ENCODE results near the gene FAM241A. TPM values are rescaled to one million over a fixed set of nuclear protein-coding genes. Genes with fewer than 3 reads are reported as not detected.
"Not testable (repeated sequence)": the region's sequence is repeated elsewhere in the genome, so short reads cannot be mapped to it uniquely, and the experiment has no call there.

The FAM241A gene
- total RNA-seq, 1 donor from 2014 or later, result 1.2 TPM

- Mint-ChIP-seq H3K4me3 (ENCODE audit: unreplicated experiment) (no peak overlapping the region), H3K9me3 (ENCODE audit: unreplicated experiment) (no peaks in the 10 kb centered on the region), H3K27ac (ENCODE audit: unreplicated experiment) (no peak overlapping the region), H3K27me3 (ENCODE audit: unreplicated experiment) (no peaks in the 10 kb centered on the region), H3K4me1 (ENCODE audit: low read depth, unreplicated experiment) (no peaks in the 10 kb centered on the region), H3K36me3 (ENCODE audit: unreplicated experiment) (peaks cover 13% of the 10 kb centered on the region)
- DNase-seq, result no peak
- no peak for TF ChIP-seq CTCF (IDR thresholded peaks at IDR 0.05; ENCODE audit: partially characterized antibody, unreplicated experiment)
Measured at GRCh38 chr4:112156553-112156952, 11.3 kb downstream of the FAM241A start.

- H3K4me1 Mint-ChIP-seq (ENCODE audit: low read depth, unreplicated experiment); H3K27me3 Mint-ChIP-seq (ENCODE audit: unreplicated experiment); DNase-seq; H3K9me3 Mint-ChIP-seq (ENCODE audit: unreplicated experiment); H3K4me3 Mint-ChIP-seq (ENCODE audit: unreplicated experiment); H3K27ac Mint-ChIP-seq (ENCODE audit: unreplicated experiment): not testable (repeated sequence)
- peaks cover 14% of the 10 kb centered on the region for H3K36me3 Mint-ChIP-seq (ENCODE audit: unreplicated experiment)
Measured at GRCh38 chr4:112163706-112164105, 18.5 kb downstream of the FAM241A start.

- TF ChIP-seq CTCF (IDR thresholded peaks at IDR 0.05; ENCODE audit: partially characterized antibody, unreplicated experiment), result no peak
- H3K9me3 Mint-ChIP-seq (ENCODE audit: unreplicated experiment), result no peaks in the 10 kb centered on the region
- H3K27ac Mint-ChIP-seq (ENCODE audit: unreplicated experiment), result no peak overlapping the region
- H3K4me3 Mint-ChIP-seq (ENCODE audit: unreplicated experiment), result no peak overlapping the region
- no peak for DNase-seq
- H3K4me1 Mint-ChIP-seq (ENCODE audit: low read depth, unreplicated experiment), result no peaks in the 10 kb centered on the region
- no peaks in the 10 kb centered on the region for H3K27me3 Mint-ChIP-seq (ENCODE audit: unreplicated experiment)
- no peaks in the 10 kb centered on the region for H3K36me3 Mint-ChIP-seq (ENCODE audit: unreplicated experiment)
Measured at GRCh38 chr4:112167794-112168193, 22.5 kb downstream of the FAM241A start.

- no peak overlapping the region for H3K27ac Mint-ChIP-seq (ENCODE audit: unreplicated experiment)
- no peaks in the 10 kb centered on the region for H3K27me3 Mint-ChIP-seq (ENCODE audit: unreplicated experiment)
- no peaks in the 10 kb centered on the region for H3K4me1 Mint-ChIP-seq (ENCODE audit: low read depth, unreplicated experiment)
- H3K4me3 Mint-ChIP-seq (ENCODE audit: unreplicated experiment), result no peak overlapping the region
- H3K36me3 Mint-ChIP-seq (ENCODE audit: unreplicated experiment), result no peaks in the 10 kb centered on the region
- no peak for TF ChIP-seq CTCF (IDR thresholded peaks at IDR 0.05; ENCODE audit: partially characterized antibody, unreplicated experiment)
- no peaks in the 10 kb centered on the region for H3K9me3 Mint-ChIP-seq (ENCODE audit: unreplicated experiment)
- DNase-seq, result no peak
Measured at GRCh38 chr4:112168719-112169500, 23.7 kb downstream of the FAM241A start.

GRCh38 chr4:112170451-112170993, 25.3 kb downstream of the FAM241A start:
- no peak for DNase-seq
- H3K27me3 Mint-ChIP-seq (ENCODE audit: unreplicated experiment), result no peaks in the 10 kb centered on the region
- no peak overlapping the region for H3K27ac Mint-ChIP-seq (ENCODE audit: unreplicated experiment)
- no peaks in the 10 kb centered on the region for H3K9me3 Mint-ChIP-seq (ENCODE audit: unreplicated experiment)
- TF ChIP-seq CTCF (IDR thresholded peaks at IDR 0.05; ENCODE audit: partially characterized antibody, unreplicated experiment), result no peak
- no peaks in the 10 kb centered on the region for H3K4me1 Mint-ChIP-seq (ENCODE audit: low read depth, unreplicated experiment)
- H3K4me3 Mint-ChIP-seq (ENCODE audit: unreplicated experiment), result no peak overlapping the region
- no peaks in the 10 kb centered on the region for H3K36me3 Mint-ChIP-seq (ENCODE audit: unreplicated experiment)

- H3K9me3 Mint-ChIP-seq (ENCODE audit: unreplicated experiment); H3K4me3 Mint-ChIP-seq (ENCODE audit: unreplicated experiment); DNase-seq; H3K27me3 Mint-ChIP-seq (ENCODE audit: unreplicated experiment); H3K36me3 Mint-ChIP-seq (ENCODE audit: unreplicated experiment); H3K4me1 Mint-ChIP-seq (ENCODE audit: low read depth, unreplicated experiment); H3K27ac Mint-ChIP-seq (ENCODE audit: unreplicated experiment): not testable (repeated sequence)
Measured at GRCh38 chr4:112171051-112171763, 26.0 kb downstream of the FAM241A start.

Data from glutamatergic neuron (in vitro differentiated cells).